ENCODE data around the gene MYL12B. TPM values are rescaled to one million over a fixed set of nuclear protein-coding genes. Genes with fewer than 3 reads are reported as not detected.

MYL12B gene
- total RNA-seq, 5 donors from 2014 or later (not counting 1 experiment from before 2014, with no cell fraction given): 159 to 241 (median 206) TPM

- no peak overlapping the region for H3K27ac ChIP-seq (ENCODE audit: low read length)
- DNase-seq: peak in 2 of 35 experiments; percentile 20 to 84
- no CpG with 5 or more reads among the region's 2 CpGs for WGBS (ENCODE audit: insufficient coverage)
- H3K36me3 Mint-ChIP-seq: peaks cover 13% of the 10 kb centered on the region
- H3K4me1 ChIP-seq (ENCODE audit: control insufficient read depth in 1 of 2, extremely low read depth in 1 of 2, insufficient read depth in 2 of 2, low read length in 2 of 2): no peaks in the 10 kb centered on the region
- no peaks in the 10 kb centered on the region for H3K27me3 Mint-ChIP-seq
- H3K36me3 ChIP-seq (ENCODE audit: control insufficient read depth in 2 of 2, extremely low read depth in 1 of 2, insufficient read depth in 1 of 2, low read length in 1 of 2): peaks cover 0 to 21% of the 10 kb centered on the region in 2 donors
- no peak overlapping the region for H3K4me3 ChIP-seq (ENCODE audit: control insufficient read depth in 1 of 2, extremely low read depth in 1 of 2, low read length in 1 of 2)
- H3K4me3 Mint-ChIP-seq: no peak overlapping the region
- H3K27me3 ChIP-seq (replicated peaks in 1 of 2; ENCODE audit: control insufficient read depth in 2 of 2, extremely low read depth in 1 of 2, insufficient read depth in 2 of 2, low read length in 1 of 2): peaks cover 0 to 3% of the 10 kb centered on the region in 2 experiments
- no peaks in the 10 kb centered on the region for H3K9me3 Mint-ChIP-seq
- POLR2A ChIA-PET: interaction anchor here in 1 of 2 donors (0.5 kb wide), 1 partner anchor 41 kb away, joined by 8 read pairs; no protein-coding TSS in a partner anchor
- peak; percentile 61 to 89 (median 80) for ATAC-seq (replicated peaks in 1 of 4)
- H3K27ac Mint-ChIP-seq: no peak overlapping the region
- CTCF ChIA-PET: interaction anchor here (0.5 to 6.5 kb wide), 27 partner anchors 13 to 985 kb away, joined by 3 to 59 read pairs (median 4); no protein-coding TSS in a partner anchor
- no peaks in the 10 kb centered on the region for H3K9me3 ChIP-seq
- H3K4me1 Mint-ChIP-seq: peaks cover 0 to 6% (median 0%) of the 10 kb centered on the region in 3 donors
These were observed 19.8 kb downstream of the MYL12B start for GRCh38 chr18:3281456-3282400.

DNA sequence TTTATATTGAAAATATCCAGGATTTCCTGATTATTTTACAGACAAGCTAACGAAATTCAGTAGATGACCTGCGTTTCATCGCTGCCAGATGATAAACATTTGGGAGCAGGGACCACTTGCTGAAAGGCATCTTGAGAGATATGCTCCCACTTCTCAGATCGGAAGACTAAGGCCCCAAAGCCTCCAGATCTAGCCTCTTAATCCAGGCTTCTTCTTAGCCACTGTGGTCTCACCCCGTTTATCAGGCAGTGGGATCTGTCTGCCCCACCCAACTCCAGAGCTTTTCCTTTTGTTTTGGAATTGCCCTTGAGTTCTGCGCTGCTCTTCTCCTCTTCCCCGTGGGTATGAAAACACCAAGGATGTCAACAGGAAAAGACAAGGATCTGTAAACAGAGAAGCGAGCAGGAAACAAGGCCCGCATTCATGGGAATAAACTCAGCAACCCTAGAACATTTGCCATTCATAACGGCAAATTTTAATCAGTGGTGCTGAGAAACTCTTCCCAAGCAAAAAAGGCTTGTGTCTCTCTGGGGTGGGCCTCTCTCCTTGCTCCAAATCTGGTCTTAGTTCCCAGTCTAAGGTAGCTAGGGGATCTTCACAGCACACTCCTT, 21.4 kb downstream of the MYL12B start:
- H3K9me3 ChIP-seq: no peaks in the 10 kb centered on the region
- H3K36me3 ChIP-seq (ENCODE audit: control insufficient read depth in 2 of 2, extremely low read depth in 1 of 2, insufficient read depth in 1 of 2, low read length in 1 of 2): peaks cover 0 to 7% of the 10 kb centered on the region in 2 donors
- Mint-ChIP-seq H3K9me3 (peaks cover 0 to 3% (median 0%) of the 10 kb centered on the region in 3 donors), H3K36me3 (peaks cover 1% of the 10 kb centered on the region), H3K4me3 (no peak overlapping the region), H3K27ac (no peak overlapping the region), H3K4me1 (peaks cover 0 to 6% (median 0%) of the 10 kb centered on the region in 3 donors), H3K27me3 (no peaks in the 10 kb centered on the region)
- no peak overlapping the region for H3K27ac ChIP-seq (ENCODE audit: low read length)
- CTCF ChIA-PET: interaction anchor here (0.7 to 6.5 kb wide), 7 partner anchors 11 to 385 kb away, joined by 3 to 59 read pairs (median 8); no protein-coding TSS in a partner anchor
- no peak for ATAC-seq (replicated peaks in 1 of 4)
- H3K4me3 ChIP-seq (ENCODE audit: control insufficient read depth in 1 of 2, extremely low read depth in 1 of 2, low read length in 1 of 2): no peak overlapping the region
- WGBS (ENCODE audit: insufficient coverage): 82% methylated on average over 6 of the region's 10 CpGs
- no peak for DNase-seq
- POLR2A ChIA-PET: interaction anchor here in 1 of 2 donors (0.7 kb wide), 1 partner anchor 12 kb away, joined by 5 read pairs; no protein-coding TSS in a partner anchor
- H3K27me3 ChIP-seq (replicated peaks in 1 of 2; ENCODE audit: control insufficient read depth in 2 of 2, extremely low read depth in 1 of 2, insufficient read depth in 2 of 2, low read length in 1 of 2): peaks cover 0 to 3% of the 10 kb centered on the region in 2 experiments
- no peaks in the 10 kb centered on the region for H3K4me1 ChIP-seq (ENCODE audit: control insufficient read depth in 1 of 2, extremely low read depth in 1 of 2, insufficient read depth in 2 of 2, low read length in 2 of 2)

GRCh38 chr18:3283908-3284307, 22.0 kb downstream of the MYL12B start:
- POLR2A ChIA-PET: no interaction called here

GRCh38 chr18:3284501-3284900, 22.6 kb downstream of the MYL12B start:
- no peaks in the 10 kb centered on the region for H3K36me3 Mint-ChIP-seq
- peaks cover 0 to 4% (median 0%) of the 10 kb centered on the region in 3 donors for H3K9me3 Mint-ChIP-seq
- Histone ChIP-seq H3K27me3 (replicated peaks in 1 of 2; ENCODE audit: control insufficient read depth in 2 of 2, extremely low read depth in 1 of 2, insufficient read depth in 2 of 2, low read length in 1 of 2) (peaks cover 0 to 3% of the 10 kb centered on the region in 2 experiments), H3K36me3 (ENCODE audit: control insufficient read depth in 2 of 2, extremely low read depth in 1 of 2, insufficient read depth in 1 of 2, low read length in 1 of 2) (no peaks in the 10 kb centered on the region), H3K9me3 (no peaks in the 10 kb centered on the region), H3K4me1 (ENCODE audit: control insufficient read depth in 1 of 2, extremely low read depth in 1 of 2, insufficient read depth in 2 of 2, low read length in 2 of 2) (no peaks in the 10 kb centered on the region), H3K4me3 (ENCODE audit: control insufficient read depth in 1 of 2, extremely low read depth in 1 of 2, low read length in 1 of 2) (no peak overlapping the region), H3K27ac (ENCODE audit: low read length) (no peak overlapping the region)
- 79% methylated on average over 5 of the region's 9 CpGs for WGBS (ENCODE audit: insufficient coverage)
- H3K27ac Mint-ChIP-seq: no peak overlapping the region
- DNase-seq (no peak), ATAC-seq (replicated peaks in 1 of 4) (no peak)
- H3K4me1 Mint-ChIP-seq: peaks cover 0 to 2% (median 0%) of the 10 kb centered on the region in 3 donors
- ChIA-PET CTCF (interaction anchor here (0.6 to 6.5 kb wide), 5 partner anchors 13 to 384 kb away, joined by 3 to 59 read pairs (median 15); no protein-coding TSS in a partner anchor), POLR2A (no interaction called here)
- no peak overlapping the region for H3K4me3 Mint-ChIP-seq
- H3K27me3 Mint-ChIP-seq: no peaks in the 10 kb centered on the region

More at GRCh38 chr18:3283908-3284307, 22.0 kb downstream of the MYL12B start:
- Histone ChIP-seq H3K27ac (ENCODE audit: low read length) (no peak overlapping the region), H3K4me3 (ENCODE audit: control insufficient read depth in 1 of 2, extremely low read depth in 1 of 2, low read length in 1 of 2) (no peak overlapping the region), H3K4me1 (ENCODE audit: control insufficient read depth in 1 of 2, extremely low read depth in 1 of 2, insufficient read depth in 2 of 2, low read length in 2 of 2) (no peaks in the 10 kb centered on the region), H3K27me3 (replicated peaks in 1 of 2; ENCODE audit: control insufficient read depth in 2 of 2, extremely low read depth in 1 of 2, insufficient read depth in 2 of 2, low read length in 1 of 2) (peaks cover 0 to 3% of the 10 kb centered on the region in 2 experiments), H3K9me3 (no peaks in the 10 kb centered on the region), H3K36me3 (ENCODE audit: control insufficient read depth in 2 of 2, extremely low read depth in 1 of 2, insufficient read depth in 1 of 2, low read length in 1 of 2) (peaks cover 0 to 2% of the 10 kb centered on the region in 2 donors)
- no peak overlapping the region for H3K27ac Mint-ChIP-seq
- no peaks in the 10 kb centered on the region for H3K36me3 Mint-ChIP-seq
- CTCF ChIA-PET: interaction anchor here (0.6 to 6.5 kb wide), 6 partner anchors 13 to 385 kb away, joined by 3 to 59 read pairs (median 10); no protein-coding TSS in a partner anchor
- no peak for DNase-seq
- 95% methylated on average over 6 of the region's 7 CpGs for WGBS (ENCODE audit: insufficient coverage)
- H3K4me3 Mint-ChIP-seq: no peak overlapping the region
- H3K4me1 Mint-ChIP-seq: peaks cover 0 to 6% (median 0%) of the 10 kb centered on the region in 3 donors
- H3K27me3 Mint-ChIP-seq: no peaks in the 10 kb centered on the region
- peaks cover 0 to 4% (median 0%) of the 10 kb centered on the region in 3 donors for H3K9me3 Mint-ChIP-seq
- no peak for ATAC-seq (replicated peaks in 1 of 4)

GRCh38 chr18:3286159-3286558, 24.2 kb downstream of the MYL12B start:
- Mint-ChIP-seq H3K4me1 (no peaks in the 10 kb centered on the region), H3K36me3 (peaks cover 7% of the 10 kb centered on the region), H3K9me3 (peaks cover 2 to 11% (median 7%) of the 10 kb centered on the region in 3 donors), H3K4me3 (no peak overlapping the region), H3K27ac (no peak overlapping the region), H3K27me3 (no peaks in the 10 kb centered on the region)
- ChIA-PET POLR2A (no interaction called here), CTCF (interaction anchor here (0.9 to 6.5 kb wide), 4 partner anchors 11 to 379 kb away, joined by 3 to 59 read pairs (median 4); no protein-coding TSS in a partner anchor)
- Histone ChIP-seq H3K27me3 (replicated peaks in 1 of 2; ENCODE audit: control insufficient read depth in 2 of 2, extremely low read depth in 1 of 2, insufficient read depth in 2 of 2, low read length in 1 of 2) (peaks cover 0 to 3% of the 10 kb centered on the region in 2 experiments), H3K36me3 (ENCODE audit: control insufficient read depth in 2 of 2, extremely low read depth in 1 of 2, insufficient read depth in 1 of 2, low read length in 1 of 2) (no peaks in the 10 kb centered on the region), H3K9me3 (no peaks in the 10 kb centered on the region), H3K4me3 (ENCODE audit: control insufficient read depth in 1 of 2, extremely low read depth in 1 of 2, low read length in 1 of 2) (no peak overlapping the region), H3K4me1 (ENCODE audit: control insufficient read depth in 1 of 2, extremely low read depth in 1 of 2, insufficient read depth in 2 of 2, low read length in 2 of 2) (no peaks in the 10 kb centered on the region), H3K27ac (ENCODE audit: low read length) (no peak overlapping the region)
- WGBS (ENCODE audit: insufficient coverage): 91% methylated on average over 5 of the region's 7 CpGs
- ATAC-seq (replicated peaks in 1 of 4) (no peak), DNase-seq (no peak)

Data from T-cell (primary cell).